Medulla oblongata (tissue), 1 donor: ENCODE results near the gene ZSWIM6.
"Not testable (repeated sequence)": the region's sequence is repeated elsewhere in the genome, so short reads cannot be mapped to it uniquely, and the experiment has no call there.

Experiments
- DNase-seq: peaks from one replicate; pipeline ENCODE4 v3.0.0-alpha.2; 2015; ENCODE audit errors: extremely low spot score

Gene ZSWIM6

GRCh38 chr5:61407706-61408270 lies 75.7 kb downstream of the ZSWIM6 start:
- DNase-seq: no peak

- peak; percentile 98 for DNase-seq
These were observed 76.6 kb downstream of the ZSWIM6 start for GRCh38 chr5:61408476-61409168.

- no peak for DNase-seq
These were observed 77.5 kb downstream of the ZSWIM6 start for GRCh38 chr5:61409568-61409967.

GRCh38 chr5:61410811-61411210 lies 78.8 kb downstream of the ZSWIM6 start:
- no peak for DNase-seq

GRCh38 chr5:61412361-61412760 lies 80.3 kb downstream of the ZSWIM6 start:
- DNase-seq: no peak

- not testable (repeated sequence) for DNase-seq
These were observed 81.1 kb downstream of the ZSWIM6 start for GRCh38 chr5:61413205-61413604.

GRCh38 chr5:61414806-61415205 lies 82.7 kb downstream of the ZSWIM6 start:
- DNase-seq: no peak

- DNase-seq: no peak
These were observed 84.0 kb downstream of the ZSWIM6 start for GRCh38 chr5:61416010-61416409.

GRCh38 chr5:61416420-61416819 lies 84.4 kb downstream of the ZSWIM6 start:
- DNase-seq: no peak

- DNase-seq: no peak
These were observed 85.3 kb downstream of the ZSWIM6 start for GRCh38 chr5:61417340-61417739.

- no peak for DNase-seq
These were observed 85.8 kb downstream of the ZSWIM6 start for GRCh38 chr5:61417851-61418250.

GRCh38 chr5:61419106-61419505 lies 87.0 kb downstream of the ZSWIM6 start:
- DNase-seq: no peak

GRCh38 chr5:61420016-61420415 lies 88.0 kb downstream of the ZSWIM6 start:
- DNase-seq: no peak

- not testable (repeated sequence) for DNase-seq
These were observed 89.2 kb downstream of the ZSWIM6 start for GRCh38 chr5:61421262-61421661.

- no peak for DNase-seq
These were observed 91.6 kb downstream of the ZSWIM6 start for GRCh38 chr5:61423487-61424145.

- DNase-seq: no peak
These were observed 93.9 kb downstream of the ZSWIM6 start for GRCh38 chr5:61425918-61426317.

GRCh38 chr5:61429906-61430305 lies 97.8 kb downstream of the ZSWIM6 start:
- no peak for DNase-seq

- peak; percentile 67 for DNase-seq
These were observed 100.0 kb downstream of the ZSWIM6 start for GRCh38 chr5:61431923-61432620.

GRCh38 chr5:61435368-61435767 lies 103.3 kb downstream of the ZSWIM6 start:
- DNase-seq: no peak

GRCh38 chr5:61438298-61438970 lies 106.4 kb downstream of the ZSWIM6 start:
- no peak for DNase-seq

GRCh38 chr5:61440086-61440485 lies 108.0 kb downstream of the ZSWIM6 start:
- DNase-seq: no peak

- DNase-seq: peak; percentile 70
These were observed 108.5 kb downstream of the ZSWIM6 start for GRCh38 chr5:61440596-61440995.
